H9 (cell line): Measurements from ENCODE around the gene TIMM17A. TPM values are rescaled to one million over a fixed set of nuclear protein-coding genes. Genes with fewer than 3 reads are reported as not detected.

Source experiments
- DNase-seq: peaks from one replicate; pipeline ENCODE4 v3.0.0-alpha.2; 2017
- H2AFZ ChIP-seq: one replicate; pipeline ENCODE4 v1.6.1; 2013; ENCODE audit warnings: mild to moderate bottlenecking, low read length, control low read depth, moderate library complexity
- H2AK5ac ChIP-seq: 2 replicates; pipeline ENCODE4 v1.6.1; 2013; ENCODE audit warnings: low read length, control low read depth, mixed read lengths; ENCODE audit not compliant: insufficient read length
- H2BK120ac ChIP-seq: one replicate; pipeline ENCODE4 v1.6.1; 2013; ENCODE audit warnings: low read depth, mild to moderate bottlenecking, low read length, control low read depth, inconsistent platforms; ENCODE audit not compliant: poor library complexity, severe bottlenecking
- H2BK12ac ChIP-seq: 2 replicates; pipeline ENCODE4 v1.6.1; 2013; ENCODE audit warnings: low read length, control low read depth, mixed read lengths, low read depth; ENCODE audit not compliant: insufficient read length
- H2BK15ac ChIP-seq: 2 replicates; pipeline ENCODE4 v1.6.1; 2013; ENCODE audit warnings: low read depth, low read length, control low read depth
- H2BK20ac ChIP-seq: one replicate; pipeline ENCODE4 v1.6.1; 2013; ENCODE audit warnings: low read depth, mild to moderate bottlenecking, low read length, control low read depth, inconsistent platforms; ENCODE audit not compliant: poor library complexity, severe bottlenecking
- H2BK5ac ChIP-seq: 2 replicates; pipeline ENCODE4 v1.6.1; 2013; ENCODE audit warnings: low read length, control low read depth, mixed read lengths; ENCODE audit not compliant: insufficient read length
- H3K14ac ChIP-seq: 2 replicates; pipeline ENCODE4 v1.6.1; 2013; ENCODE audit warnings: low read length, control low read depth; ENCODE audit not compliant: insufficient read depth
- H3K18ac ChIP-seq: 2 replicates; pipeline ENCODE4 v1.6.1; 2013; ENCODE audit warnings: low read depth, mild to moderate bottlenecking, mixed read lengths, low read length, control low read depth; ENCODE audit not compliant: insufficient read length
- H3K23ac ChIP-seq: 2 replicates; pipeline ENCODE4 v1.6.1; 2013; ENCODE audit warnings: low read length, control low read depth, mixed read lengths, low read depth; ENCODE audit not compliant: insufficient read length
- H3K23me2 ChIP-seq: 2 replicates; pipeline ENCODE4 v1.6.1; 2013; ENCODE audit warnings: low read depth, mild to moderate bottlenecking, mixed read lengths, low read length, control low read depth; ENCODE audit not compliant: insufficient read length, poor library complexity, severe bottlenecking
- H3K27ac ChIP-seq: 2 replicates; pipeline ENCODE4 v1.5.1; 2013; ENCODE audit warnings: low read length, control low read depth, mixed read lengths, low read depth; ENCODE audit not compliant: insufficient read length
- H3K27me3 ChIP-seq: 2 replicates; pipeline ENCODE4 v1.6.1; 2013; ENCODE audit warnings: low read length, control low read depth, inconsistent platforms; ENCODE audit not compliant: insufficient read depth
- H3K4ac ChIP-seq: 2 replicates; pipeline ENCODE4 v1.6.1; 2013; ENCODE audit warnings: low read depth, mild to moderate bottlenecking, control low read depth, inconsistent platforms, low read length, moderate library complexity
- H3K4me1 ChIP-seq: 2 replicates; pipeline ENCODE4 v1.6.1; 2013; ENCODE audit warnings: low read length, control low read depth, inconsistent platforms; ENCODE audit not compliant: insufficient read depth
- H3K4me2 ChIP-seq: 2 replicates; pipeline ENCODE4 v1.6.1; 2013; ENCODE audit warnings: low read length, control low read depth, mixed read lengths; ENCODE audit not compliant: insufficient read length, insufficient read depth
- H3K56ac ChIP-seq: 2 replicates; pipeline ENCODE4 v1.6.1; 2013; ENCODE audit warnings: low read depth, mild to moderate bottlenecking, mixed read lengths, low read length, control low read depth; ENCODE audit not compliant: insufficient read length
- H3K79me1 ChIP-seq: 2 replicates; pipeline ENCODE4 v1.6.1; 2013; ENCODE audit warnings: low read depth, mild to moderate bottlenecking, moderate library complexity, low read length, control low read depth, inconsistent platforms; ENCODE audit not compliant: insufficient read depth, poor library complexity, severe bottlenecking
- H3K79me2 ChIP-seq: 2 replicates; pipeline ENCODE4 v1.6.1; 2013; ENCODE audit warnings: low read length, control low read depth, inconsistent platforms; ENCODE audit not compliant: insufficient read depth
- H3K9ac ChIP-seq: 2 replicates; pipeline ENCODE4 v1.6.1; 2013; ENCODE audit warnings: low read length, control low read depth, mixed read lengths; ENCODE audit not compliant: insufficient read length; ENCODE audit errors: extremely low read depth
- H3K9me3 ChIP-seq: one replicate; pipeline ENCODE4 v1.6.1; 2013; ENCODE audit warnings: low read depth, low read length, inconsistent platforms; ENCODE audit not compliant: control insufficient read depth
- H3T11ph ChIP-seq: one replicate; pipeline ENCODE4 v1.6.1; 2013; ENCODE audit warnings: mild to moderate bottlenecking, low read length, control low read depth, inconsistent platforms
- H4K20me1 ChIP-seq: one replicate; pipeline ENCODE4 v1.6.1; 2013; ENCODE audit not compliant: control insufficient read depth, insufficient read length, insufficient read depth
- H4K5ac ChIP-seq: 2 replicates; pipeline ENCODE4 v1.6.1; 2013; ENCODE audit warnings: low read depth, mild to moderate bottlenecking, mixed read lengths, low read length, control low read depth; ENCODE audit not compliant: insufficient read length
- H4K8ac ChIP-seq: replicated peaks from 2 replicates; pipeline ENCODE4 v1.6.1; 2013; ENCODE audit warnings: low read length, control low read depth, mixed read lengths, low read depth; ENCODE audit not compliant: insufficient read length
- H4K91ac ChIP-seq: 2 replicates; pipeline ENCODE4 v1.6.1; 2013; ENCODE audit warnings: low read depth, mild to moderate bottlenecking, moderate library complexity, mixed read lengths, low read length, control low read depth; ENCODE audit not compliant: insufficient read length
- H3K27ac Mint-ChIP-seq, 3 experiments: 2 replicates in 2 of 3; 3 replicates in 1 of 3; pipeline ENCODE4 v1.8.0; 2020 to 2021; ENCODE audit warnings: mixed read lengths in 3 of 3, mild to moderate bottlenecking in 1 of 3, moderate library complexity in 1 of 3
- H3K27me3 Mint-ChIP-seq: 2 replicates; pipeline ENCODE4 v1.8.0; 2021; ENCODE audit warnings: low read depth, mild to moderate bottlenecking, moderate library complexity, mixed read lengths
- H3K36me3 Mint-ChIP-seq, 3 experiments: 2 replicates in 2 of 3; 3 replicates in 1 of 3; pipeline ENCODE4 v1.8.0; 2020 to 2021; ENCODE audit warnings: low read depth in 3 of 3, mixed read lengths in 3 of 3; ENCODE audit not compliant: insufficient read depth in 1 of 3
- H3K4me1 Mint-ChIP-seq, 2 experiments: 2 replicates each; pipeline ENCODE4 v1.8.0; 2020; ENCODE audit warnings: mixed read lengths in 2 of 2
- H3K4me3 Mint-ChIP-seq, 2 experiments: 2 replicates in 1 of 2; 3 replicates in 1 of 2; pipeline ENCODE4 v1.8.0; 2020 to 2021; ENCODE audit warnings: mild to moderate bottlenecking in 2 of 2, mixed read lengths in 2 of 2, moderate library complexity in 1 of 2
- H3K9me3 Mint-ChIP-seq, 2 experiments: 2 replicates in 1 of 2; 3 replicates in 1 of 2; pipeline ENCODE4 v1.8.0; 2020; ENCODE audit warnings: mild to moderate bottlenecking in 2 of 2, mixed read lengths in 2 of 2, moderate library complexity in 1 of 2
- WGBS: extraction: QIAGEN DNeasy Blood & Tissue Kit; methylation state at CpG from one replicate; pipeline ENCODE4 v1.1.7; 2013; ENCODE audit warnings: missing lambda C conversion rate, low lambda C conversion rate, mixed read lengths; ENCODE audit not compliant: insufficient read length; ENCODE audit errors: extremely low coverage; 5-methylcytosine and 5-hydroxymethylcytosine counted together
- total RNA-seq: library from RNA; stranded (reverse); gene quantifications from 2 replicates; pipeline ENCODE4 v1.2.1, GENCODE V29; 2021
- TF ChIP-seq, protein P1 (sequence below): fragments of 200-600 bp; sonication (generic); conservative IDR thresholded peaks from 3 replicates; pipeline ENCODE4 v1.8.0; 2021; ENCODE audit warnings: antibody characterized with exemption, mild to moderate bottlenecking

TIMM17A gene
- total RNA-seq, 1 experiment from 2014 or later: 60.9 TPM

DNA sequence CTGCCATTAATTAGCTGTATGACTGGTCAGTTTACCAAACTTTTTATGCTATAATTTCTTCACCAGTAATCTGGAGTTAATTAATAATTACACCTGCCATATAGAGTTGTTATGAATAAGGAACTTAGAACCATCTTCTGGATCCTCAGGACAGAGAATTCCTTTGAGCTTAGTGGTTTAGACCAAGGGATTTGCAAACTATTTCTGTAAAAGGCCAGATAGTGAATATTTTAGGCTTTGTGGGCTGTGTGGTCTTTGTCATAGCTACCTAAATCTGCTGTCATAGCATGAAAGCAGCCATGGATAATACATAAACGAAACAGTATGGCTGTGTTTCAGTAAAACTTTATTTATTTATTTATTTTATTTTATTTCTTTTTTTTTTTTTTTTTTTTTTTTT is 9.0 kb downstream of the TIMM17A start:
- Histone ChIP-seq H2AK5ac (no peak overlapping the region), H4K20me1 (no peaks in the 10 kb centered on the region), H3K79me1 (no peaks in the 10 kb centered on the region), H2AFZ (no peak overlapping the region), H3K4ac (no peak overlapping the region), H2BK15ac (no peak overlapping the region), H4K91ac (no peak overlapping the region), H2BK120ac (no peak overlapping the region), H4K5ac (no peak overlapping the region), H3K9me3 (no peaks in the 10 kb centered on the region), H2BK5ac (no peak overlapping the region), H4K8ac (no peak overlapping the region), H3K4me1 (no peaks in the 10 kb centered on the region), H2BK20ac (no peak overlapping the region), H3K79me2 (no peaks in the 10 kb centered on the region), H3K4me2 (no peak overlapping the region), H3K27ac (no peak overlapping the region), H3K23me2 (no peaks in the 10 kb centered on the region), H3K56ac (no peak overlapping the region), H3K23ac (no peak overlapping the region), H3K14ac (no peak overlapping the region), H2BK12ac (no peak overlapping the region), H3K27me3 (no peaks in the 10 kb centered on the region), H3K9ac (no peak overlapping the region), H3T11ph (no peak overlapping the region), H3K18ac (no peak overlapping the region)
- H3K36me3 Mint-ChIP-seq: peaks cover 43 to 80% (median 79%) of the 10 kb centered on the region in 3 experiments
- H3K4me3 Mint-ChIP-seq: no peak overlapping the region
- H3K27ac Mint-ChIP-seq: no peak overlapping the region
- DNase-seq: no peak
- H3K9me3 Mint-ChIP-seq: no peaks in the 10 kb centered on the region
- H3K4me1 Mint-ChIP-seq: no peaks in the 10 kb centered on the region
- TF ChIP-seq, protein P1, sequence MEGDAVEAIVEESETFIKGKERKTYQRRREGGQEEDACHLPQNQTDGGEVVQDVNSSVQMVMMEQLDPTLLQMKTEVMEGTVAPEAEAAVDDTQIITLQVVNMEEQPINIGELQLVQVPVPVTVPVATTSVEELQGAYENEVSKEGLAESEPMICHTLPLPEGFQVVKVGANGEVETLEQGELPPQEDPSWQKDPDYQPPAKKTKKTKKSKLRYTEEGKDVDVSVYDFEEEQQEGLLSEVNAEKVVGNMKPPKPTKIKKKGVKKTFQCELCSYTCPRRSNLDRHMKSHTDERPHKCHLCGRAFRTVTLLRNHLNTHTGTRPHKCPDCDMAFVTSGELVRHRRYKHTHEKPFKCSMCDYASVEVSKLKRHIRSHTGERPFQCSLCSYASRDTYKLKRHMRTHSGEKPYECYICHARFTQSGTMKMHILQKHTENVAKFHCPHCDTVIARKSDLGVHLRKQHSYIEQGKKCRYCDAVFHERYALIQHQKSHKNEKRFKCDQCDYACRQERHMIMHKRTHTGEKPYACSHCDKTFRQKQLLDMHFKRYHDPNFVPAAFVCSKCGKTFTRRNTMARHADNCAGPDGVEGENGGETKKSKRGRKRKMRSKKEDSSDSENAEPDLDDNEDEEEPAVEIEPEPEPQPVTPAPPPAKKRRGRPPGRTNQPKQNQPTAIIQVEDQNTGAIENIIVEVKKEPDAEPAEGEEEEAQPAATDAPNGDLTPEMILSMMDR: no peak
- H3K27me3 Mint-ChIP-seq: no peaks in the 10 kb centered on the region
- no CpG with 5 or more reads among the region's 1 CpG for WGBS
